ENCODE results near the gene ALDH3B2.

Gene ALDH3B2

DNA sequence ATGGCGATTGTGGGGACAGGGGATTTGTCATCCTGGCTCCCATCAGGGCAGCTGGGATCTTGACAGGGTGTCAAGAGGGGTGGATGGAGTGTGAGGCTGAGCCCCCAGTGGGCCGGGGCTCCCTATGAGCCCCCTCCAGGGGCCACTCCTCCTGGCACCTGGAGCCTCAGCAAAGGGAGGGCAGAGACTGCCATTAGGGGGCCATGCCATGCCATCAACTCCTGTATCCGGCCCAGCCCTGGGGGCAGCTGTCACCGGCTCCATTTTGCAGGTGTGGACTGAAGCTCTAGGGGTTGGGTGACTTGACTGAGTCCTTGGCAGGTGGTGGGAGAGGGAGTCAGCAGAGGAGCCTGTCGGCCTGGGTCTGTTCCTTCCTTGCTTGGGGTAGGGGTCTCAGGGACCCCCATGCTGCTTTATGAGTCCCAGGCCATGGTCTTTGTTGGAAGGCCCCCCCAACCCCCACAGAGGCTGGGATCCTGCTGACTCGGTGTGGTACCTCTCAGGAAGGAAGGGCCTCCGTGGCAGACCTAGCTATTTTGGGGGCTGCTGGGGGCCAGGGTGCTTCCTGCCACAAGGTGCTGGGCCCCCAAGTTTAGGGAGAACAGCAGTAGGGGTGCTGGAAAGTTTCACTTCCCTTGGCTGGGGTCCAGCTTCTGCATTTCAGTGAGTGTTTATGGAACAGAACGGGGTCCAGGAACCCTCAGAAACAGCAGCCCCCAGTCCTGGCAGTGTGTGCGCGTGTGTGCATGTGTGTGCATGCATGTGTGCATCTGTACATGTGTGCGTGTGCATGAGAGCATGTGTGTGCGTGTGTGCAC lies 25.4 kb downstream of the ALDH3B2 start:
- no peak overlapping the region for H3K4me3 ChIP-seq (replicated peaks; ENCODE audit: insufficient read depth, low read length)
- no peaks in the 10 kb centered on the region for H3K27me3 ChIP-seq (ENCODE audit: insufficient read depth, poor library complexity, severe bottlenecking)
- peak overlapping the region; percentile 19 for H3K27ac ChIP-seq (replicated peaks)
- peak; percentile 29; the same call in 1 of the 2 replicates for TF ChIP-seq POLR2AphosphoS5 (IDR thresholded peaks at IDR 0.05; ENCODE audit: low read depth)
- TF ChIP-seq, protein P1, sequence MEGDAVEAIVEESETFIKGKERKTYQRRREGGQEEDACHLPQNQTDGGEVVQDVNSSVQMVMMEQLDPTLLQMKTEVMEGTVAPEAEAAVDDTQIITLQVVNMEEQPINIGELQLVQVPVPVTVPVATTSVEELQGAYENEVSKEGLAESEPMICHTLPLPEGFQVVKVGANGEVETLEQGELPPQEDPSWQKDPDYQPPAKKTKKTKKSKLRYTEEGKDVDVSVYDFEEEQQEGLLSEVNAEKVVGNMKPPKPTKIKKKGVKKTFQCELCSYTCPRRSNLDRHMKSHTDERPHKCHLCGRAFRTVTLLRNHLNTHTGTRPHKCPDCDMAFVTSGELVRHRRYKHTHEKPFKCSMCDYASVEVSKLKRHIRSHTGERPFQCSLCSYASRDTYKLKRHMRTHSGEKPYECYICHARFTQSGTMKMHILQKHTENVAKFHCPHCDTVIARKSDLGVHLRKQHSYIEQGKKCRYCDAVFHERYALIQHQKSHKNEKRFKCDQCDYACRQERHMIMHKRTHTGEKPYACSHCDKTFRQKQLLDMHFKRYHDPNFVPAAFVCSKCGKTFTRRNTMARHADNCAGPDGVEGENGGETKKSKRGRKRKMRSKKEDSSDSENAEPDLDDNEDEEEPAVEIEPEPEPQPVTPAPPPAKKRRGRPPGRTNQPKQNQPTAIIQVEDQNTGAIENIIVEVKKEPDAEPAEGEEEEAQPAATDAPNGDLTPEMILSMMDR (IDR thresholded peaks at IDR 0.05; ENCODE audit: insufficient read depth, low read length) = no peak
- DNase-seq (ENCODE audit: low read depth in 1 of 2, low spot score in 1 of 2) = peak; percentile 46 to 70

GRCh38 chr11:67648140-67648795 lies 26.2 kb downstream of the ALDH3B2 start:
- Histone ChIP-seq H3K4me3 (replicated peaks; ENCODE audit: insufficient read depth, low read length) (no peak overlapping the region), H3K27ac (replicated peaks) (no peak overlapping the region; the same call in 1 of the 2 replicates), H3K27me3 (ENCODE audit: insufficient read depth, poor library complexity, severe bottlenecking) (no peaks in the 10 kb centered on the region)
- TF ChIP-seq REST (IDR thresholded peaks at IDR 0.05; ENCODE audit: insufficient replicate concordance, low read depth) = no peak
- TF ChIP-seq, protein P1 (IDR thresholded peaks at IDR 0.05; ENCODE audit: insufficient read depth, low read length) = peak; percentile 33
- TF ChIP-seq POLR2AphosphoS5 (IDR thresholded peaks at IDR 0.05; ENCODE audit: low read depth) = no peak
- no peak for TF ChIP-seq SPI1 (IDR thresholded peaks at IDR 0.05; ENCODE audit: borderline replicate concordance, low read depth)
- TF ChIP-seq GABPA (IDR thresholded peaks at IDR 0.05; ENCODE audit: low read depth) = no peak
- peak; percentile 44 to 51 for DNase-seq (ENCODE audit: low read depth in 1 of 2, low spot score in 1 of 2)

DNA sequence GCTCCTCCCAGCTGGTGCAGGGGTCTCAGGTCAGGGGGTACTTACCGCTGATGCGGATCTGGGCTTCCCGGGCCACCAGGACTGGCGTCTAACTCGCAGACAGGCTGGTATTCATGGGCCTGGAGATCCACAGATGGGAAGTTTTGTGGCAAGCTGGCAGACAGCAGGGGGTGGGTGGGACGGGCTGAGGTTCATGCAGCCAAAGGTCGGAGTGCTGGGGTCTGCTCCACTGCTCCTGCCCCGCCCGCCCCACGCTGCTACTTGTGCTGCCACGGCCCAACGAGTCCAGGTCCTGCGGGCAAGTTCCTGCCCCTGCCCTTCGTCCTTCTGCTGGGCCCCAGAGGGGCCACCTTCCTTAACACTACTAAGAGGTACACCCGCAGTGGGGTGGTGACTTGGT lies 27.0 kb downstream of the ALDH3B2 start:
- H3K27ac ChIP-seq (replicated peaks) = peak overlapping the region; percentile 31; the same call in 1 of the 2 replicates

More for the DNA sequence above, 27.0 kb downstream of the ALDH3B2 start:
- no peak for DNase-seq (ENCODE audit: low read depth in 1 of 2, low spot score in 1 of 2)
- H3K27me3 ChIP-seq (ENCODE audit: insufficient read depth, poor library complexity, severe bottlenecking) = no peaks in the 10 kb centered on the region
- no peak for TF ChIP-seq SPI1 (IDR thresholded peaks at IDR 0.05; ENCODE audit: borderline replicate concordance, low read depth)
- no peak for TF ChIP-seq GABPA (IDR thresholded peaks at IDR 0.05; ENCODE audit: low read depth)
- TF ChIP-seq REST (IDR thresholded peaks at IDR 0.05; ENCODE audit: insufficient replicate concordance, low read depth) = no peak
- TF ChIP-seq POLR2AphosphoS5 (IDR thresholded peaks at IDR 0.05; ENCODE audit: low read depth) = no peak
- no peak overlapping the region for H3K4me3 ChIP-seq (replicated peaks; ENCODE audit: insufficient read depth, low read length)
